AG10803 (cell line): ENCODE results near the gene PDE9A.

Experiments used
- DNase-seq: peaks from one replicate; pipeline ENCODE4 v3.0.0; 2010; ENCODE audit warnings: low read depth
- H3K4me3 ChIP-seq: 2 replicates; pipeline ENCODE4 v1.5.1; 2011; ENCODE audit warnings: mild to moderate bottlenecking, low read length, control low read depth
- TF ChIP-seq, protein P1 (sequence below): conservative IDR thresholded peaks from 2 replicates; pipeline ENCODE4 v1.5.1; 2011; ENCODE audit warnings: mild to moderate bottlenecking, low read length, control low read depth, inconsistent platforms

The PDE9A gene

DNA sequence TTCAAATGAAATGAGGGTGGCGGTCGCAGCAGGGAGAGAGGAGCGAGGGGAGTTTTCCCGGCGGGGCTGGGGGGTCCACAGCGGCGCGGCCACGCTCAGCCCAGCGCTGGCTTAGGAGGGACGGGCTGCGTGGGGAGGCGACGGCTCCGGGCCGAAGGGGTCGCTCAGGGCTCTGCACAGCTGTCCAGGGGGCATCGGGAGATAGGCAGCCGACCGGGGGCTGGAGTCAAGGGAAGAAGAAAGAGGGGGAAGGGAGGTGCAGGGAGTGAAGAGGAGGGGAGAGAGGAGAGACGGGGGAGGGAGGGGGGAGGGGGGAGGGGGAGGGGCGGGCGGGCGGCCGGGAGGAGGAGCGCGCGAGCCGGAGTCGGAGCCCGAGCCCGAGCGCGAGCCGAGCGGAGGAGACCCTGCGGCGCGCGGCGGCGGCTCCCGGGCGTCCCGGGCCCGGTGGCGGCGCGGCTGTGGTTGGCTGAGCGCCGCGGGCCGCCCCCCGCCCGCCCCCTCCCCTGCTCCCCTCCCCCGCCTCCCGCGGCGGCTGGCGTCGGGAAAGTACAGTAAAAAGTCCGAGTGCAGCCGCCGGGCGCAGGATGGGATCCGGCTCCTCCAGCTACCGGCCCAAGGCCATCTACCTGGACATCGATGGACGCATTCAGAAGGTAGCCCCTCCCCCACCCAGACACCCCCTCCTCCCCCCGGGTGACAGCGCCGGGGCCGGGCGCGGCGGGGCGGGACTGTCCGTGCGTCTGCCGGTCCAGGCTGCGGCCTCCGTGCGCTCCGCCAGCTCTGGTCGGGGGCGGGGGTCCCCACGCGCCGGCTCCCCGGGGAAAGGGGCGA is at the start of gene PDE9A:
PDE9A (plus strand) TSS at position 391 of the 831 bp plus-strand sequence; CDS start at position 585, 194 bp downstream.
- no peak for DNase-seq
- TF ChIP-seq, protein P1, sequence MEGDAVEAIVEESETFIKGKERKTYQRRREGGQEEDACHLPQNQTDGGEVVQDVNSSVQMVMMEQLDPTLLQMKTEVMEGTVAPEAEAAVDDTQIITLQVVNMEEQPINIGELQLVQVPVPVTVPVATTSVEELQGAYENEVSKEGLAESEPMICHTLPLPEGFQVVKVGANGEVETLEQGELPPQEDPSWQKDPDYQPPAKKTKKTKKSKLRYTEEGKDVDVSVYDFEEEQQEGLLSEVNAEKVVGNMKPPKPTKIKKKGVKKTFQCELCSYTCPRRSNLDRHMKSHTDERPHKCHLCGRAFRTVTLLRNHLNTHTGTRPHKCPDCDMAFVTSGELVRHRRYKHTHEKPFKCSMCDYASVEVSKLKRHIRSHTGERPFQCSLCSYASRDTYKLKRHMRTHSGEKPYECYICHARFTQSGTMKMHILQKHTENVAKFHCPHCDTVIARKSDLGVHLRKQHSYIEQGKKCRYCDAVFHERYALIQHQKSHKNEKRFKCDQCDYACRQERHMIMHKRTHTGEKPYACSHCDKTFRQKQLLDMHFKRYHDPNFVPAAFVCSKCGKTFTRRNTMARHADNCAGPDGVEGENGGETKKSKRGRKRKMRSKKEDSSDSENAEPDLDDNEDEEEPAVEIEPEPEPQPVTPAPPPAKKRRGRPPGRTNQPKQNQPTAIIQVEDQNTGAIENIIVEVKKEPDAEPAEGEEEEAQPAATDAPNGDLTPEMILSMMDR, result no peak
- no peak within 1 kb of the TSS for H3K4me3 ChIP-seq

DNA sequence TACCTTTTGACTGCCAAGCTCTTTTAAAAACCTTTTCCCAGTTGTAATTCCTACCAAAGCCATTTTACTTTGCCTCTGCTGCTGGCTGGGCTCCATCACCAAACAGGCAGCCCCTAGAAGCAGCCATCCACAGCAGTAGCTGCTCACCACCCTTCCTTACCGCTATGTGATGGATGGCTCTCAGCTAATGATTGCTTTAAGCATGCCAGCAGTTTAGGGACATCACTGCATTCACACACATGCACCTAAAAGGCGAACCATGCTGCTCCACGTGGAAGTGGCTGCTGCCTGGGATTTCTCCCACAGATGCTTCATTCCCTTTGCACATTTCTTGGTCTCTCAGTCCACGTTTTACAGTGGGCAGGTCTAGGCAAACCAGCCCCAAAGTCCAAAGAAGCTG is 46.3 kb upstream of the PDE9A start:
- TF ChIP-seq, protein P1, result no peak
- no peak overlapping the region for H3K4me3 ChIP-seq
- no peak for DNase-seq

DNA sequence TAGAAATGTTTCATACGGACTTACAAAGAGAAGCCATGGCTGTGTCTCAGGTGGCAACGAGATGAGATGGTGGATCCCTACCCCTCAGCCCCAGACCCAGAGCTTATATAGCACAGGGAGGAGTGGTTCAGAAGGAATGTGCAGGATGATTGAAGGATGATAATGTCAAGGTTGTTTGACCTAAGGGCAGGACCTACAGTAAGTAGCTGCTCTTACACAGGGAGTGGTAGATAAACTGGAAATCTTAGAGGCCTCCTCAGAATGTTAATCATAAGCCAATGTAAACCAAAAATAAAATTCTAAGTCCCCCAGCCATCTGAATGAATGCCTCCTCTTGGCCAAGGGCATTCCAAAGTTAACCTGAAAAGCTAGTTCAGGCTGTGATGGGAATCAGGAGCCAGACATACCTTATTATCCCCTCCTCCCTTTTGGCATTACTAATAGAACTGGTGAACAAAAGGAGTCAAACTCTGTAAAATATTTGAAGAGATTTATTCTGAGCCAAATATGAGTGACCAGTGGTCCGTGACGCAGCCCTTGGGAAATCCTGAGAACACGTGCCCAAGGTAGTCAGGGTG is 45.8 kb upstream of the PDE9A start:
- TF ChIP-seq, protein P1, result no peak
- DNase-seq, result no peak
- no peak overlapping the region for H3K4me3 ChIP-seq

DNA sequence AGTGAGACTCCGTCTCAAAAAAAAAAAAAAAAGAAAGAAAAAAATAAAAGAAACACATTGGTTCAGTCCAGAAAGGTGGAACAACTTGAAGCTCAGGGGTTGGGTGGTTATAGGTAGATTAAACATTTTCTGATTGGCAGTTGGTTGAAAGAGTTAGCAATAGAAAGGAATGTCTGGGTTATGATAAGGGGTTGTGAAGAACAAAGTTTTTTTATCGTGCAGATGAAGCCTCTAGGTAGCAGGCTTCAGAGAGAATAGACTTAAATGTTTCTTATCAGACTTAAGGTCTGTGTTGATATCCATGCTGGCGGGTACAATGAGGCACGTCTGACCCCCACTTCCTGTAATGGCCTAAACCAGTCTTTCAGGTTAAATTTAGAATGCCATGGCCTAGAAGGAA is 45.0 kb upstream of the PDE9A start:
- TF ChIP-seq, protein P1, result no peak
- DNase-seq, result no peak
- H3K4me3 ChIP-seq, result no peak overlapping the region

DNA sequence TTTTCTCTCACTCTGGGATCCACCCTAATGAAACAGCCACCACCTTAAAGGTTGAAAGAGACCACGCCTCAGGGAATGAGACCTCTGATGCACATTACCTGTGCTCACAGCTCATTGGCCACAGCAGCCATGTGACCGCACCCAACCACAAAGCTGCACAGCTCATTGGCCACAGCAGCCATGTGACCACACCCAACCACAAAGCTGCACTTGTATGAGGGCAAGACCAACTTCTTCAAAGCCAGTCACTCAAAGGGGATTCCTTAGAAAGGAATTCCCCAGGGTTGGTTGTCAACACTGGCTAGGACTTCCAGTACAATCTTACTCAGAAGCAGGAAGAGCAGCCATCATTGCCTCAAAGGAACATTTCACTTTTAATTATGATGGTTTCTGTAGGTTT is 43.6 kb upstream of the PDE9A start:
- TF ChIP-seq, protein P1, result no peak
- no peak overlapping the region for H3K4me3 ChIP-seq
- no peak for DNase-seq

DNA sequence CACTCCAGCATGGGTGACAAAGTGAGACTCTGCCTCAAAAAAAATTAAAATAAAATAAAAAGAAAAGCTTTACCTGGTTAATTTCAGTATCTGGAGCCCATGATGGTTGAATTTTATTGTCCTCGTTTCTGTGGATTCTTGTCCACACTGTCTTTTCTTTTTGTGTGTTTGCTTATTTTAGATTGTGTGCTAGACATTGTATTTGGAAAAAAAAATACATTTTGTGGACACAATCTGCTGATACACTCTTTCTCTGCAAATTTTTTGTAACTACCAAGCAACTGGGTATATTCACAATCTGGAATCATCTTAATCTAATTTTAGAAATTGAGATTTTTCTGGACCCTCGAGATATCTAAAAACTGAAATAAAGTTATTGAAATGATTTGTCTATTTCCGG is 41.6 kb upstream of the PDE9A start:
- no peak for DNase-seq
- TF ChIP-seq, protein P1, result no peak
- H3K4me3 ChIP-seq, result no peak overlapping the region

DNA sequence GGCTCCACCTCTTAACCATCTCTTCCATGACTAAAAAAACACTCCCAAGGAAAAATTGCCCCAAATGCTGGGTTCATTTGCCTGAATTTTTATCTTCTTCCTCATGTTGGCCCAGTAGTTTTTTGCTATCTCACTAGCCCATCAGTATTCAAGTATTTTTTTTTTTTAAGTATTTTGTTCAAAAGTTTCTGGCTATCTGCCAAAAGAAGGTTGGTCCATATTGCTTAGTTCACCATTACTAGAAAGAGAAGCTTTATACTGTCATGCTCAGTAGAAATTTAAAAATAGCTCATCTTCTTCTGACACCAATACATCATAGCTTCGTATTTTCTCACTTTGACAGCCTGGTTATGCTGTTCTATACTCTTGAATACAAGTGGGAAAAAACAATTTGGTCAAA is 41.0 kb upstream of the PDE9A start:
- no peak for DNase-seq
- TF ChIP-seq, protein P1, result no peak

More for the DNA sequence above, 41.0 kb upstream of the PDE9A start:
- H3K4me3 ChIP-seq, result no peak overlapping the region
